ENCODE measurements around the gene SFT2D2.
A peak's percentile ranks its signal among the peaks of the same experiment; 100 is the strongest.

The SFT2D2 gene

DNA sequence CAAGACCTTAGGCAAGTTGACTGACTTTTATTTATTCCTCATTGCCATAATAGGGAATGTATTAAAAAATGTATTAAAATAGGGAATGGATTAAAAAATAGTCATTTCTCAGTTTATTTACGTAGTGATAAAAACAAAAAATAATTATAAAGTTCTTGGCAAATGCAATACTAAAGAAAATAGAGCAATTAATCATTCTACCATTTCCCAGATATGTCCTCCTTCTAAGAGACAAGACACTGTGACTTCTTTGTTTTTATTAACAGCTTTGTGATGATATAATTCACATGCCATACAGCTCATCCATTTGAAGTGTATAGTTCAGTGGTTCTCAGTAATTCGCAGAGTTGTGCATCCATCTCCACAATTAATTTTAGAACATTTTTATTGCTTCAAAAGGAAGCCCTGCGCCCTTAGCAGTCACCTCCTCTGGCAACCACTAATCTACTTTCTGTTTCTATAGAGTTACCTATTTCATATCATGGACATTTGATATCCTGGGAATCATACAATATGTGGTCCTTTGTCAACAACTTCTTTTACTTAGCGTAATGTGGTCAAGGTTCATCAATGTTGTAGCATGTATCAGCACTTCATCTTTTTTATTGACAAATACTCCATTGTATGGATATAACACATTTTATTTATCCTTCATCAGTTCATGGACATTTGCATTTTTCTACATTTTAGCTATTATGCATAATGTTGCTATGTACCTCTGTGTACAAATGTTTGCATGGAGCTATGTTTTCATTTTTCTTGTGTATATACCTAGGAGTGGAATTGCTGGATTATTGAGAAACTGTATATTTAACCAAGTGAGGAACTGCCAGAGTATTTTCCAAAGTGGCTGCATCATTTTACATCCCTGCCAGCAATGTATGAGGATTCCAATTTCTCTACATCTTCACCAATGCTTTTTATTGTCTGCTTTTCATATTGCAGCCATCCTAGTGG is 60.4 kb downstream of the SFT2D2 start:
- H3K4me3 ChIP-seq (ENCODE audit: low read depth, low read length) = no peak overlapping the region
- DNase-seq = no peak
- TF ChIP-seq, protein P1, sequence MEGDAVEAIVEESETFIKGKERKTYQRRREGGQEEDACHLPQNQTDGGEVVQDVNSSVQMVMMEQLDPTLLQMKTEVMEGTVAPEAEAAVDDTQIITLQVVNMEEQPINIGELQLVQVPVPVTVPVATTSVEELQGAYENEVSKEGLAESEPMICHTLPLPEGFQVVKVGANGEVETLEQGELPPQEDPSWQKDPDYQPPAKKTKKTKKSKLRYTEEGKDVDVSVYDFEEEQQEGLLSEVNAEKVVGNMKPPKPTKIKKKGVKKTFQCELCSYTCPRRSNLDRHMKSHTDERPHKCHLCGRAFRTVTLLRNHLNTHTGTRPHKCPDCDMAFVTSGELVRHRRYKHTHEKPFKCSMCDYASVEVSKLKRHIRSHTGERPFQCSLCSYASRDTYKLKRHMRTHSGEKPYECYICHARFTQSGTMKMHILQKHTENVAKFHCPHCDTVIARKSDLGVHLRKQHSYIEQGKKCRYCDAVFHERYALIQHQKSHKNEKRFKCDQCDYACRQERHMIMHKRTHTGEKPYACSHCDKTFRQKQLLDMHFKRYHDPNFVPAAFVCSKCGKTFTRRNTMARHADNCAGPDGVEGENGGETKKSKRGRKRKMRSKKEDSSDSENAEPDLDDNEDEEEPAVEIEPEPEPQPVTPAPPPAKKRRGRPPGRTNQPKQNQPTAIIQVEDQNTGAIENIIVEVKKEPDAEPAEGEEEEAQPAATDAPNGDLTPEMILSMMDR (IDR thresholded peaks at IDR 0.05; ENCODE audit: low read depth, low read length, missing control alignments) = peak; percentile 28
- in situ Hi-C loops (cut with HindIII; ENCODE audit: low pct_ligation_motif_present, low sequenced_read_pairs) = no loop called here
- no peaks in the 10 kb centered on the region for H3K36me3 ChIP-seq (replicated peaks)
- no peak overlapping the region for H3K27ac ChIP-seq
- no peaks in the 10 kb centered on the region for H3K27me3 ChIP-seq (replicated peaks)

- in situ Hi-C loops (cut with HindIII; ENCODE audit: low pct_ligation_motif_present, low sequenced_read_pairs) = no loop called here
- TF ChIP-seq, protein P1 (IDR thresholded peaks at IDR 0.05; ENCODE audit: low read depth, low read length, missing control alignments) = no peak
- H3K27me3 ChIP-seq (replicated peaks) = no peaks in the 10 kb centered on the region
- no peak overlapping the region for H3K27ac ChIP-seq
- no peak overlapping the region for H3K4me3 ChIP-seq (ENCODE audit: low read depth, low read length)
- no peaks in the 10 kb centered on the region for H3K36me3 ChIP-seq (replicated peaks)
- DNase-seq = peak; percentile 27
These were observed 61.4 kb downstream of the SFT2D2 start for GRCh38 chr1:168287237-168287664.

- Histone ChIP-seq H3K27me3 (replicated peaks) (no peaks in the 10 kb centered on the region), H3K36me3 (replicated peaks) (no peaks in the 10 kb centered on the region), H3K27ac (no peak overlapping the region), H3K4me3 (ENCODE audit: low read depth, low read length) (no peak overlapping the region)
- TF ChIP-seq, protein P1 (IDR thresholded peaks at IDR 0.05; ENCODE audit: low read depth, low read length, missing control alignments) = no peak
- in situ Hi-C loops (cut with HindIII; ENCODE audit: low pct_ligation_motif_present, low sequenced_read_pairs) = no loop called here
- peak; percentile 75 for DNase-seq
These were observed 62.7 kb downstream of the SFT2D2 start for GRCh38 chr1:168288311-168289052.

DNA sequence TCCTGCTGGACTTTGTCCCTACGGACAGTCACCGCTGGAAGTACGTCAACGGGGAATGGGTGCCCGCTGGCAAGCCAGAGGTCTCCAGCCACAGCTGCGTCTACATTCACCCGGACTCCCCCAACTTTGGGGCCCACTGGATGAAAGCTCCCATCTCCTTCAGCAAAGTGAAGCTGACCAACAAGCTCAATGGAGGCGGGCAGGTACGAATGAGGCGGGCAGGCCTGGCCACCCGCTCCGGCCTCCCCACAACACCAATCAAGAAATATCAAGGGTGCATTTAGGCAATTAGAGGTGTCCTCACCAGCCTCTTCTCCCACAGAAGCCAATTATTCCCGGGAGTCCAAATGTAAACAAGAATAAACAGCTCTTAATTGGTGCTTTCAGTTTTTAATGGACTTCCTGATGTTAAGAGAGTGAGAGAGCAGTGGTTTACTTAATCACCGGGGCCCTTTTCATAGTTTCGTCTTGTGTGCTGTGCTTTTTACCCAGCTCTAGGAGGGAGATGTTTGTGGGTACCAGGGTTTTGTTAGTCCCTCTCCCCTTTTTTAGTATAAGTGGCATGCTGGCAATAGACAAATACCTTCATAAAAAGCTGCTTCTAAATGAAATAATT is 65.5 kb downstream of the SFT2D2 start:
- DNase-seq = no peak
- Histone ChIP-seq H3K27ac (no peak overlapping the region), H3K4me3 (ENCODE audit: low read depth, low read length) (no peak overlapping the region), H3K27me3 (replicated peaks) (no peaks in the 10 kb centered on the region), H3K36me3 (replicated peaks) (no peaks in the 10 kb centered on the region)
- in situ Hi-C loops (cut with HindIII; ENCODE audit: low pct_ligation_motif_present, low sequenced_read_pairs) = no loop called here
- TF ChIP-seq, protein P1 (IDR thresholded peaks at IDR 0.05; ENCODE audit: low read depth, low read length, missing control alignments) = no peak

DNA sequence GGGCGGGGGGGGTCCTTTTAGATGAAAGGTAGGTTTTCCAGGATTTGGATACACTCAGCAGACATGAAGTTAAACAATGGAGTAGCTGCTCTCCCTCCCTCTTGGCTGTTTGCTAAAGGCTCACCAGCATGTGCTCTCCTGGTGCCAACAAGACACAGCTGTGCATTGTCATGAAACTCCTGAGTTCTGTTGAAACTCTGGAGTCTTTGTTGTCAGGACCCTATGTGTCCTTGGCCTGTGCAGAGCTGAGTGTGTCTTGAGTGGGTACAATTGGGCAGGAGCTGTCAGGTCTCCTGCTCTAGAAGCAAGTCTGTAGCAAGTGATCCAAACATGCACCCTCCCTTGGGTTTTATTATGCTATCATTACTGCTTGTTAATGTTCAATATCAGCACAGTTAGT is 67.6 kb downstream of the SFT2D2 start:
- no peaks in the 10 kb centered on the region for H3K27me3 ChIP-seq (replicated peaks)
- no peaks in the 10 kb centered on the region for H3K36me3 ChIP-seq (replicated peaks)
- TF ChIP-seq, protein P1 (IDR thresholded peaks at IDR 0.05; ENCODE audit: low read depth, low read length, missing control alignments) = no peak
- no peak overlapping the region for H3K4me3 ChIP-seq (ENCODE audit: low read depth, low read length)
- no peak overlapping the region for H3K27ac ChIP-seq
- no peak for DNase-seq
- in situ Hi-C loops (cut with HindIII; ENCODE audit: low pct_ligation_motif_present, low sequenced_read_pairs) = no loop called here

Data from brain microvascular endothelial cell (primary cell).